Upper lobe of right lung (tissue), 1 donor: ENCODE results near the gene STARD8. TPM values are rescaled to one million over a fixed set of nuclear protein-coding genes. Genes with fewer than 3 reads are reported as not detected.

Experiments
- ATAC-seq: fragments of 200-7000 bp; cut with Tn5 transposase; one replicate; pipeline ENCODE4 v1.9.1; 2020; ENCODE audit warnings: mild to moderate bottlenecking, moderate library complexity
- DNase-seq: peaks from one replicate; pipeline ENCODE4 v3.0.0-alpha.2; 2020
- H3K27ac ChIP-seq: fragments of 200-600 bp; one replicate; pipeline ENCODE4 v1.8.0; 2022
- H3K27me3 ChIP-seq: fragments of 200-600 bp; one replicate; pipeline ENCODE4 v1.8.0; 2022; ENCODE audit warnings: mild to moderate bottlenecking
- H3K36me3 ChIP-seq: fragments of 200-600 bp; one replicate; pipeline ENCODE4 v1.8.0; 2022
- H3K4me1 ChIP-seq: fragments of 200-600 bp; one replicate; pipeline ENCODE4 v1.8.0; 2022
- H3K4me3 ChIP-seq: fragments of 200-600 bp; one replicate; pipeline ENCODE4 v1.8.0; 2022; ENCODE audit warnings: mild to moderate bottlenecking
- H3K9me3 ChIP-seq: fragments of 200-600 bp; one replicate; pipeline ENCODE4 v1.8.0; 2022
- CTCF ChIP-seq: fragments of 200-600 bp; IDR thresholded peaks from one replicate; pipeline ENCODE4 v1.8.0; 2022; ENCODE audit warnings: antibody characterized with exemption
- intact Hi-C: fragments of 100-400 bp; cut with DNase I; formaldehyde crosslinking; loops from one replicate; pipeline ENCODE4 v1.11.0; 2022
- total RNA-seq: library from RNA; stranded (reverse); fragmentation: NEBNext Ultra II Directional; extraction: Animal tissue kit (Norgen Biotek cat#: 25700); gene quantifications from one replicate; pipeline ENCODE4 v1.2.1, GENCODE V29; 2021
- donor health status: DM: no; HTN: yes; CAD: no; lungs with severe emphysema.

Gene STARD8
- total RNA-seq, 1 donor from 2014 or later = 39.4 TPM

DNA sequence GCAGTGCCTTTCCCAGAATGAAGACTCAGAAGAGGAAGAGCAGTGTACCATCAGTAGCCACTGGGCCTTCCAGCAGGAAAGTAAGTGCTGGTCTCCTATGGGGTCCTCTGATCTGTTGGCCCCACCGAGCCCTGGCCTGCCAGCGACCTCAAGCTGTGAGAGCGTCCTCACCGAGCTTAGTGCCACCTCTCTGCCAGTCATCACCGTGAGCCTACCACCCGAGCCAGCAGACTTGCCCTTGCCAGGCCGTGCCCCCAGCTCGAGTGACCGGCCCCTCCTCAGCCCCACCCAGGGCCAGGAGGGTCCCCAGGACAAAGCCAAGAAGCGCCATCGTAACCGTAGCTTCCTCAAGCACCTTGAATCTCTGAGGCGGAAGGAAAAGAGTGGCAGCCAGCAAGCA, 69.7 kb downstream of the STARD8 start:
- no peak for TF ChIP-seq CTCF
- DNase-seq (no peak), ATAC-seq (no peak)
- Histone ChIP-seq H3K4me3 (no peak overlapping the region), H3K27me3 (no peaks in the 10 kb centered on the region), H3K27ac (no peak overlapping the region), H3K4me1 (no peaks in the 10 kb centered on the region), H3K36me3 (no peaks in the 10 kb centered on the region), H3K9me3 (no peaks in the 10 kb centered on the region)
- intact Hi-C loops = no loop called here

GRCh38 chrX:68717663-68718442, 70.4 kb downstream of the STARD8 start:
- intact Hi-C loops = no loop called here
- no peaks in the 10 kb centered on the region for H3K9me3 ChIP-seq
- H3K27ac ChIP-seq = no peak overlapping the region
- H3K4me3 ChIP-seq = no peak overlapping the region
- no peaks in the 10 kb centered on the region for H3K4me1 ChIP-seq
- ATAC-seq (no peak), DNase-seq (no peak)
- H3K36me3 ChIP-seq = no peaks in the 10 kb centered on the region
- TF ChIP-seq CTCF = no peak
- H3K27me3 ChIP-seq = no peaks in the 10 kb centered on the region

DNA sequence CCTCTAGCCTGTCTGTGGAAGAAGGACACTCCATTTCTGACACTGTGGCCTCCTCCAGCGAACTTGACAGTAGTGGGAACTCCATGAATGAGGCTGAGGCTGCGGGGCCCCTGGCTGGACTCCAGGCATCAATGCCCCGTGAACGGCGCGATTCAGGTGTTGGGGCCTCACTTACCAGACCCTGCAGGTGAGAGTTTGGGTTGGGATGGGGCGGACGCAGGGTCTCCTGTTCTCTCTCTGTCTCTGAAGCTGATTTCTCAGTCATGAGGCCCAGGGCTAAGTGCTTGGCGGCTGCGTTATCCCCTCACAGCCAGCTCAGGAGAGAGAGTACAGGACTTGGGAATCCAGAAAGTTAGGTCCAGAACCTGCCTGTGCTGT, 71.0 kb downstream of the STARD8 start:
- TF ChIP-seq CTCF = no peak
- Histone ChIP-seq H3K27ac (no peak overlapping the region), H3K4me3 (no peak overlapping the region), H3K36me3 (no peaks in the 10 kb centered on the region), H3K4me1 (no peaks in the 10 kb centered on the region), H3K9me3 (no peaks in the 10 kb centered on the region), H3K27me3 (no peaks in the 10 kb centered on the region)
- no peak for DNase-seq
- no peak for ATAC-seq
- intact Hi-C loops = no loop called here

DNA sequence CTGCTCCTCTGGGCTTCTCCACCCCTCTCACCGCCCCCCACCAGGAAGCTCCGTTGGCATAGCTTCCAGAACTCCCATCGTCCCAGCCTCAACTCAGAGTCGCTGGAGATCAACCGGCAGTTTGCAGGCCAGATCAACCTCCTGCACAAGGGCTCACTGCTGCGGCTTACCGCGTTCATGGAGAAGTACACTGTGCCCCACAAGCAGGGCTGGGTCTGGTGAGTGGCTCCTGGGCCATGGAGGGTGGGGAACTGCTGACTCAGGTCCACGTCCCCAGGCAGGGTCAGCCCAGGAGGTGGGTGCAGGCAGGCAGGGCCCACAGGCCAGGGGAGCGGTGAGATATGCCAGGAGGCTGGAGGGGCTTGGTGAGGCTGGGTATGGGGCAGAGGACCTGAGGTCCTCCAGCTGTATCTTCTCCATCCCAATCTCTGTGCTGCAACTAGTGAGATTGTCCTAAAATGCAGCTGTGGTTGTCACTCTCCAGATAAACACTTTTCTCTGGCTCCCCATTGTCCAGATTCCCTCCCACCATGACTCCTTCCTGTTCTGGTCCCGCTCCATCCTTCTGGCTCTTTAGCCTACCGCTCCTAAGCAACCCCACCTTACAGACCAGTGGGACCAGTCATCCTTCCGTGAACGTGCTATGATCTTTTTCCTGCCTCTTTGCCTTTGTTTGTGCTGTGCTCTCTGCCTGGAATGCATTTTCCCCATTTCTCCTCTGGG, 71.9 kb downstream of the STARD8 start:
- DNase-seq (no peak), ATAC-seq (no peak)
- Histone ChIP-seq H3K4me1 (no peaks in the 10 kb centered on the region), H3K27me3 (no peaks in the 10 kb centered on the region), H3K9me3 (no peaks in the 10 kb centered on the region), H3K4me3 (no peak overlapping the region), H3K36me3 (no peaks in the 10 kb centered on the region), H3K27ac (no peak overlapping the region)
- intact Hi-C loops = no loop called here
- TF ChIP-seq CTCF = no peak

DNA sequence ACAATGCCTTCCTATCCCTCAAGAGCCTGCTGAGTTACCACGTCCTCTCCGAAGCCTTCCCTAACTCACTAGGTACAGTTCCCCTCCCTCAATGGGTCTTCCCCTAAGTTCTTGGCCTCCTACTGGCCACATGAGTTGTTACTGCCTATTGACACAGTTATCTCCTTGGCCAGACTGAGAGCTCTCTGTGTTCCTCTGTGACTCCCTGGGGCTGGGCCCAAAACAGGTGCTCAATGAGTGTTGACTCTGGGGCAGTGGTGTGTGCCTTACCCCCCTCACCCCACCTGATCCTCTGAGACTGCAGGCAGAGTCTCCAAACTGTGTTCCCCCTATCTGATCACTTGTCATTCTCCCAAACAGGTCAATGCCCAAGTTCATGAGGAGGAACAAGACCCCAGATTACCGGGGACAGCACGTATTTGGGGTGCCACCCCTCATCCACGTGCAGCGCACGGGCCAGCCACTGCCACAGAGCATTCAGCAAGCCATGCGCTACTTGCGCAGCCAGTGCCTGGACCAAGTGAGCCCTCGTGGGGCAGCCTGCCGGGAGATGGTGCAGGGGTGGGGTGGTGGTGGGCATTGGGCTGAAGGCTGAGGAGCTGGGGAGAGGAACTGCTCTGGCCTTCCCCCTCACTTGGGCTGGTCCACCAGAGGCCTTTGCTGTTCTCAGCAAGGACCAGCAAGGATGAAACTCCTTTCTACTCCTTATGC, 72.6 kb downstream of the STARD8 start:
- Histone ChIP-seq H3K4me3 (no peak overlapping the region), H3K4me1 (no peaks in the 10 kb centered on the region), H3K27ac (no peak overlapping the region), H3K36me3 (no peaks in the 10 kb centered on the region), H3K27me3 (no peaks in the 10 kb centered on the region), H3K9me3 (no peaks in the 10 kb centered on the region)
- no peak for DNase-seq
- TF ChIP-seq CTCF = no peak
- peak; percentile 43 for ATAC-seq
- intact Hi-C loops = no loop called here
